RWPE2 (cell line): Measurements from ENCODE around the gene TRPV6.

Source experiments
- ATAC-seq: fragments of 200-7000 bp; cut with Tn5 transposase; 3 replicates; pipeline ENCODE4 v1.9.1; 2021; ENCODE audit warnings: low read depth
- DNase-seq: peaks from one replicate; pipeline ENCODE4 v3.0.0-alpha.2; 2020; ENCODE audit warnings: low spot score
- H3K27ac ChIP-seq: fragments of 450-650 bp; 2 replicates; pipeline ENCODE4 v1.5.1; 2017; ENCODE audit warnings: mild to moderate bottlenecking; ENCODE audit not compliant: poor library complexity, severe bottlenecking
- H3K27me3 ChIP-seq: fragments of 250-450 bp; sonication (Bioruptor Pico); 2 replicates; pipeline ENCODE4 v1.5.1; 2021; ENCODE audit warnings: mild to moderate bottlenecking, moderate library complexity; ENCODE audit not compliant: insufficient read depth, poor library complexity, severe bottlenecking
- H3K36me3 ChIP-seq: fragments of 250-450 bp; sonication (Bioruptor Pico); 2 replicates; pipeline ENCODE4 v1.5.1; 2020; ENCODE audit warnings: low read depth, mild to moderate bottlenecking, moderate library complexity
- H3K4me1 ChIP-seq: fragments of 250-450 bp; sonication (Bioruptor Pico); 2 replicates; pipeline ENCODE4 v1.5.1; 2021; ENCODE audit warnings: mild to moderate bottlenecking, moderate library complexity; ENCODE audit not compliant: insufficient read depth, poor library complexity, severe bottlenecking
- H3K4me3 ChIP-seq: fragments of 250-450 bp; sonication (Bioruptor Pico); 2 replicates; pipeline ENCODE4 v1.5.1; 2021; ENCODE audit warnings: mild to moderate bottlenecking, moderate library complexity; ENCODE audit not compliant: severe bottlenecking
- H3K9me3 ChIP-seq: fragments of 250-450 bp; sonication (Bioruptor Pico); 2 replicates; pipeline ENCODE4 v1.5.1; 2021; ENCODE audit warnings: mild to moderate bottlenecking, moderate library complexity; ENCODE audit not compliant: severe bottlenecking
- TF ChIP-seq, protein P1 (sequence below): fragments of 450-650 bp; IDR thresholded peaks from one replicate; pipeline ENCODE4 v1.5.1; 2017; ENCODE audit warnings: mild to moderate bottlenecking, moderate library complexity; ENCODE audit not compliant: poor library complexity, severe bottlenecking

The TRPV6 gene

DNA sequence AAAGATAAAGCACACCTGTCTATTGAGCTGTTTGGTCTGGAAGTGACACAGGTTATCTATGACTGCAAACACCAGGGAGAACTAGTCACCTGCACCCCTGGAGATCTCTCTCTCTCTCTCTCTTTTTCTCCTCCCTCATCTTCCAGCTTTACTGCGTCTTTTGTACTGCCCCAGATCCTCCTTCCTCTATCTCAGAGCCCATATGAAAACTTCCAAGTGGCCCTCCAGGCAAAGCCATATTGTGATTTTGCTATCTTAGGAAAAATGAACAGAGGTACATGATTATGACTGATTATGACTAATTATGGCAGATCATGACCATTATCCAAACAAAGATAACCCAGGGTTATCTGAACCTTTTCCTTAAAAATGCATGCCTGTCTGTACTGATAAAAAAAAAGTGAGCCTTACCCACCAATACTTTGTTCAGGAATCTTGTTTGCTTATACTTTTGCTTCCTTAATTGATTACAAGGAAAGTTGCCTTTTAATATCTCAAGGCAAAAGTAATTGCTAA, 43.2 kb downstream of the TRPV6 start:
- no peak overlapping the region for H3K27ac ChIP-seq

DNA sequence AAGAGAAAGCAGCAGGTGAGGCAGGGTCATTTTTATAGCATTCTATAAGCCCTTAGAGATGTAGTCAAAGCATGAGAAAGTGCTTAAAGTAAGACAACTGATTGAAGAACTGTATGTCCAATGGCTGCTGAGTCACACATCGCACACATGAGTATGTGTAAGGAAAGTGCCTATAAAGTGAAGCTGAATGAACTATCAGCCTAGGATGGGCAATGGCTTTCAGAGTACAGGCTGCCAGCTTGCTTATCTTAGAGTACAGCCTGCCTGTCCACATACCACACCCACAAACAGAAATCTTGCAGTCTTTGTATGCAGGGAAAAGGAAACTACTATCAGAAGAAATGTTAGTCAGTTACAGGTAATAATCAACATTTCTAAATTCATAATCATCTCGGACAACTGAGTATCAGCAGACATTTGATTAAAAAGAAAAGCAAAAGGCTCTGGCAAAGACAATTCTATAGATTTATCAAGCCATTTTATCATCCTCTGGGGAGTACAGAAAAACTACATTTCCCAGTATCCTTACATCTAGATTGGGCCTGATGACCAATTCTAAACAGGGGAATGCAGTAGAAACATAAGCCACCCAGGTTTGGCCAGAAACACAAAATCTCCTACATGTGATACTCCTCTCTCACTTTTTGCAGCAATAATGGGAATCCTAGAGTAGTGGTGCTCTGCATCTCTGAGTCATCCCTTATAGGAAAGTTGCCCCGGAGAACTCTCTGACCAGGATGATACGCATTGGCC, 46.9 kb downstream of the TRPV6 start:
- ATAC-seq, result no peak
- TF ChIP-seq, protein P1, sequence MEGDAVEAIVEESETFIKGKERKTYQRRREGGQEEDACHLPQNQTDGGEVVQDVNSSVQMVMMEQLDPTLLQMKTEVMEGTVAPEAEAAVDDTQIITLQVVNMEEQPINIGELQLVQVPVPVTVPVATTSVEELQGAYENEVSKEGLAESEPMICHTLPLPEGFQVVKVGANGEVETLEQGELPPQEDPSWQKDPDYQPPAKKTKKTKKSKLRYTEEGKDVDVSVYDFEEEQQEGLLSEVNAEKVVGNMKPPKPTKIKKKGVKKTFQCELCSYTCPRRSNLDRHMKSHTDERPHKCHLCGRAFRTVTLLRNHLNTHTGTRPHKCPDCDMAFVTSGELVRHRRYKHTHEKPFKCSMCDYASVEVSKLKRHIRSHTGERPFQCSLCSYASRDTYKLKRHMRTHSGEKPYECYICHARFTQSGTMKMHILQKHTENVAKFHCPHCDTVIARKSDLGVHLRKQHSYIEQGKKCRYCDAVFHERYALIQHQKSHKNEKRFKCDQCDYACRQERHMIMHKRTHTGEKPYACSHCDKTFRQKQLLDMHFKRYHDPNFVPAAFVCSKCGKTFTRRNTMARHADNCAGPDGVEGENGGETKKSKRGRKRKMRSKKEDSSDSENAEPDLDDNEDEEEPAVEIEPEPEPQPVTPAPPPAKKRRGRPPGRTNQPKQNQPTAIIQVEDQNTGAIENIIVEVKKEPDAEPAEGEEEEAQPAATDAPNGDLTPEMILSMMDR, result no peak

More for the DNA sequence above, 43.2 kb downstream of the TRPV6 start:
- TF ChIP-seq, protein P1, result no peak
- peaks cover 4% of the 10 kb centered on the region for H3K27me3 ChIP-seq
- H3K4me3 ChIP-seq, result no peak overlapping the region
- H3K9me3 ChIP-seq, result no peaks in the 10 kb centered on the region
- no peaks in the 10 kb centered on the region for H3K36me3 ChIP-seq
- H3K4me1 ChIP-seq, result no peaks in the 10 kb centered on the region
- DNase-seq (no peak), ATAC-seq (no peak)

DNA sequence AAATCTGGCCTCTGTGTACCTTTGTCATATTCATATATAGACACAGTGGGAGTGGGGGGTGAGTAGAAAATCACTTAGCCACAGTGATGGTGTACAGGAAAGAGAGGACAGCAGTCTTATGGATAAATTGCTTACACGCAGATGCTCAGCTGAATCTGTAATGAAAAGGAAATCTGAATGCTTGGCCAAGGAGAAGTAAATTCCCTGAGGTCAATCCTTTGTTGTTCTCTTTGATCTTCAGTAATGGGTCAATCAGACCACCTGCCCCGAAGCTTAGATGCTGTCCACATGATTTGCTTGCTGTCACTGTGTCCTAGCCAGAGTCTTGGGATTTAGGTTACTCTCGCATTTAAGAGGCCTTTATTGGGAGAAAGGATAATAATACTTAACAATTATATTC, 49.1 kb downstream of the TRPV6 start:
- TF ChIP-seq, protein P1, result no peak
- Histone ChIP-seq H3K27me3 (no peaks in the 10 kb centered on the region), H3K36me3 (no peaks in the 10 kb centered on the region), H3K9me3 (no peaks in the 10 kb centered on the region), H3K4me1 (no peaks in the 10 kb centered on the region), H3K27ac (no peak overlapping the region), H3K4me3 (no peak overlapping the region)
- ATAC-seq (no peak), DNase-seq (no peak)

More for the DNA sequence above, 46.9 kb downstream of the TRPV6 start:
- no peak overlapping the region for H3K27ac ChIP-seq
- H3K36me3 ChIP-seq, result no peaks in the 10 kb centered on the region
- H3K27me3 ChIP-seq, result no peaks in the 10 kb centered on the region
- H3K4me3 ChIP-seq, result no peak overlapping the region
- DNase-seq, result no peak
- H3K4me1 ChIP-seq, result no peaks in the 10 kb centered on the region
- no peaks in the 10 kb centered on the region for H3K9me3 ChIP-seq

DNA sequence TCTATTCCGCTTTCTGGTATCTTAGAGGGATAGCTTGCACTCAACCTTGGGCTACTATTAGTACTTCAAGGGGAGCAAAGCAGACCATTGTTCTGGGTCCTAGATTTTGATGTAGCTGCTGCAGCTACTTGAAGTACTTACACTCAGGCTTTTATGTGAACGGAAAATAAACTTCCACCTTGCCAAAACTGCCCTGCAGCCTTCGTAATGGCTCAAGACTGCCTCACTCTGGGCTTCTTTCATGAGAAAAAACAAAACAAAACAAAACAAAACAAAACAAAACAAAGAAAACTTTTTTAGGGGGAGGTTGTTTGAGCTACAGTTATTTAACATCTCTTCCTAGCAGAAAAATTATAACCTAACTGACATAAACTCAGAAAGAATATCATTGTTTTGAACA, 50.1 kb downstream of the TRPV6 start:
- ATAC-seq (no peak), DNase-seq (no peak)
- TF ChIP-seq, protein P1, result no peak
- Histone ChIP-seq H3K4me1 (no peaks in the 10 kb centered on the region), H3K4me3 (no peak overlapping the region), H3K9me3 (no peaks in the 10 kb centered on the region), H3K36me3 (no peaks in the 10 kb centered on the region), H3K27me3 (no peaks in the 10 kb centered on the region), H3K27ac (no peak overlapping the region)
